PC-3 (cell line): ENCODE measurements around the gene LYRM4.

Experiments
- CTCF ChIP-seq: fragments of 300-600 bp; sonication (generic); conservative IDR thresholded peaks from 2 replicates; pipeline ENCODE4 v1.5.1; 2017; ENCODE audit warnings: antibody characterized with exemption, low read depth, mild to moderate bottlenecking, low read length
- EZH2phosphoT487 ChIP-seq: fragments of 300-600 bp; sonication (generic); IDR thresholded peaks from 2 replicates; pipeline ENCODE4 v1.6.1; 2018; ENCODE audit warnings: mild to moderate bottlenecking, antibody characterized with exemption, low read length, borderline replicate concordance

GRCh38 chr6:5159162-5159561 is 101.6 kb downstream of the LYRM4 start:
- TF ChIP-seq CTCF (no peak), EZH2phosphoT487 (no peak)
